ENCODE data around the gene LHPP.
"Not testable (repeated sequence)": the region's sequence is repeated elsewhere in the genome, so short reads cannot be mapped to it uniquely, and the experiment has no call there.

The LHPP gene

GRCh38 chr10:124539935-124540641 is 78.5 kb downstream of the LHPP start:
- DNase-seq, result peak in 1 of 2 donors; percentile 48

- no peak for DNase-seq
Observed at GRCh38 chr10:124541076-124541903, 79.7 kb downstream of the LHPP start.

GRCh38 chr10:124542336-124542735 is 80.7 kb downstream of the LHPP start:
- no peak for DNase-seq

- DNase-seq, result no peak
Observed at GRCh38 chr10:124543146-124543545, 81.5 kb downstream of the LHPP start.

GRCh38 chr10:124543971-124544370 is 82.3 kb downstream of the LHPP start:
- no peak for DNase-seq

GRCh38 chr10:124544711-124545110 is 83.1 kb downstream of the LHPP start:
- DNase-seq, result no peak

GRCh38 chr10:124545351-124546054 is 83.9 kb downstream of the LHPP start:
- DNase-seq, result no peak

GRCh38 chr10:124546055-124546369 is 84.4 kb downstream of the LHPP start:
- no peak for DNase-seq

GRCh38 chr10:124546957-124547646 is 85.5 kb downstream of the LHPP start:
- DNase-seq, result no peak

GRCh38 chr10:124547647-124548168 is 86.1 kb downstream of the LHPP start:
- no peak for DNase-seq

GRCh38 chr10:124549171-124549570 is 87.5 kb downstream of the LHPP start:
- not testable (repeated sequence) for DNase-seq

GRCh38 chr10:124550293-124551034 is 88.8 kb downstream of the LHPP start:
- DNase-seq, result no peak

- no peak for DNase-seq
Observed at GRCh38 chr10:124551097-124551496, 89.5 kb downstream of the LHPP start.

GRCh38 chr10:124551755-124552154 is 90.1 kb downstream of the LHPP start:
- DNase-seq, result no peak

GRCh38 chr10:124552691-124553276 is 91.2 kb downstream of the LHPP start:
- DNase-seq, result no peak

- no peak for DNase-seq
Observed at GRCh38 chr10:124554085-124554858, 92.6 kb downstream of the LHPP start.

GRCh38 chr10:124557167-124557566 is 95.5 kb downstream of the LHPP start:
- DNase-seq, result no peak

- DNase-seq, result peak; percentile 46 to 68
Observed at GRCh38 chr10:124557648-124558338, 96.2 kb downstream of the LHPP start.

- DNase-seq, result no peak
Observed at GRCh38 chr10:124558339-124559321, 97.0 kb downstream of the LHPP start.

Data from hippocampal formation (tissue), 2 donors.